Stomach (tissue), 4 donors: ENCODE results near the gene E2F8.

ENCODE experiments used
- CTCF ChIP-seq, 7 experiments: fragments of 450-650 bp in 4 of 7; fragments of 200-600 bp in 3 of 7; sonication (generic) in 3 of 7; IDR thresholded peaks; one replicate each; pipeline ENCODE4 v1.5.1; 2016 to 2019; ENCODE audit warnings: antibody characterized with exemption in 7 of 7, control low read depth in 2 of 7, mild to moderate bottlenecking in 1 of 7
- POLR2A ChIP-seq, 4 donors: fragments of 450-650 bp; IDR thresholded peaks; one replicate each; pipeline ENCODE4 v1.6.1; 2016; ENCODE audit warnings: antibody characterized with exemption in 4 of 4, control low read depth in 2 of 4, mild to moderate bottlenecking in 1 of 4, moderate library complexity in 1 of 4
- POLR2AphosphoS5 ChIP-seq, 3 donors: sonication (generic); formaldehyde crosslinking; IDR thresholded peaks; one replicate each; pipeline ENCODE4 v1.6.1; 2016; ENCODE audit warnings: antibody characterized with exemption in 3 of 3

- no peak for TF ChIP-seq CTCF (IDR thresholded peaks at IDR 0.05)
- no peak for TF ChIP-seq POLR2A (IDR thresholded peaks at IDR 0.05)
- no peak for TF ChIP-seq POLR2AphosphoS5 (IDR thresholded peaks at IDR 0.05)
Measured at GRCh38 chr11:19279451-19279850, 38.7 kb upstream of the E2F8 start.
